ENCODE data around the gene JUNB.
A peak's percentile ranks its signal among the peaks of the same experiment; 100 is the strongest.

JUNB gene

DNA sequence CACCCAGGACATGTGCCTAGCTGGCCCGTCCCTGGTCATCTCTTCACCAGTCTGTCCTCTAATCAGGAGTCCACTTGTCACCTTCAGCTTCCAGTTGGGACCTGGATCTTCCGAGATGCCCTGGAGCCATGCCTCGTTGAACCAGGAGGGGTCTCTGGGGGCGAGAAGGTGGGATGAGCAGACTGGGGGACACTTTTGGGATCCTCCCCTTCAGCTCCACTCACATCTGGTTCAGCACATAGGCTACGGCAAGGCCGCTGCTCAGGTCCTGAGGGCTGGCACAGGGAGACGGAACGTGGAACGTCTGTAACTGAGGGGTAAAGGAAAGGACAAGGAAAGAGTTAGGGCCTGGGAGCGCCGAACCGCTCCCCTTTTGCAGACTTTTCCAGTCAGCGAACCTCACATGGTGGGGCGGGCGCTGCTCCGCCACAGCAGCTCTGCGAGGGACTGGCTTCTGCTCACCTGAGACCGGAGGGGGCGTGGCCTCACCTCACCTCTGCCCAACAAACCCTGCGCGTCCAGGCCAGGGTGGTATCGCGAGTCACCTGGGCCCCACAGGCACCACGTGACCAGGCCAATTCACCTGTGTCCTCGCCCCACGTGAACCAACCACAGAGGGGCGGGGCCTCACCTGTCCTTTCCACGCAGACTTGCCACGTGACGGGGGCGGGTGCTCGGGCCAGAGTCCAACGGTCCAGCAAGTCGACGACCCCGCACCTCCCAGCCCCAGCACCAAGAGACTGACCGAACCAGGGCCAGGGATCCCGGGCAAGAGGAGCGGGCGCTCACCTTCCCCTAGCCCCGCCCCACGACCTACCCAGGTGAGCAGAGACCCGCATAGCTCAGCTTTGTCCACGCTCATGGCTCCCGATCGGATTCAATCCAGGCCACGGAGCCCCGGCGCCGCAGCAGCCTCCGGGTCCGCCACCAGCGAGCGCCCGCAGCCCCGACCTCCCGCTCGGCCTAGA lies 16.4 kb upstream of the JUNB start, which contains the start of gene HOOK2:
TSS of gene HOOK2 (minus strand) at position 965 of the 968 bp plus-strand sequence. CDS start at position 862, 103 bp downstream.
- DNase-seq: no peak

GRCh38 chr19:12777217-12778016 lies 13.9 kb upstream of the JUNB start:
- peak; percentile 76 for DNase-seq

DNA sequence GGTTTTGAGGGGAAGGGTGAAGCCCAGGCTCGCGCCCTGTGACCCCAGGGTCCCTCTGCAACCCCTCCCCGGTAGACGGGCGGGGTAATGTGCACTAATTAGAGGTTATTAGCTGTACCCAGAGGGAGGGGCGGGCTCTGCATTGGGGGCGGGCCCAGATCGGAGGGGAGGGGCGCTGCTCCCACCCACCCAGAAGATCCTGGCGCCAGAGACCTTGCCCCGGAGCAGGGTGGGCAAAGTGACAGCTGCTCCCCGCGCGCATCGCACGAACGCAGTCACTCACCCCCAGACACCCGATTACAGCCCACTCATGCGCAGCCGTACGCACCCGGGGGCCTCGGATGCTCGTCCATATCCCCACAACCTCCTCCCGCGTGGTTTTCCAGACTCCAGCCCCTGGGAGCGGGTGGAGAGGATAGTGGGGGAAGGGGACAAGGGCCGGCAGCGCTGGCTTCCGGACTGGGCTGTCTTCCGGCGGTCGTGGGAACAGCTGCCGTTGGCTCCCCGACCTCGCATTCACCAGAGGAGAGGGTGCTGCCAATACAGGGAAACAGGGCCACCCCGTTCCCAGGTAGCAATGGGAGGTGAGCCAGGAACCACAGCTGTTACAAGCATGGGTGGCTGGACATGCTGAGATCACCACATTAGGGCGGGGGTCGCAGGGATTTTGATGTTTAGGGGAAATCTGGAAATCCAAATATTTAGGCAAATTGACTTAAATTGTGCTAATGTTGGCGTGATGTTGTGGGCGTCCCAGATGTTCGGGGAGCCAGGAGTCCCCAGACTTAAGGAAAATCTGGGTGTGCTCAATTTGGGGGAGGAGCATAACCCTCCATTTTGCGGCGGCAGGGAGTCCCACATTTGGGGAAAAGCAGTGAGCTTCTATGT lies 13.0 kb upstream of the JUNB start:
- DNase-seq: no peak

DNA sequence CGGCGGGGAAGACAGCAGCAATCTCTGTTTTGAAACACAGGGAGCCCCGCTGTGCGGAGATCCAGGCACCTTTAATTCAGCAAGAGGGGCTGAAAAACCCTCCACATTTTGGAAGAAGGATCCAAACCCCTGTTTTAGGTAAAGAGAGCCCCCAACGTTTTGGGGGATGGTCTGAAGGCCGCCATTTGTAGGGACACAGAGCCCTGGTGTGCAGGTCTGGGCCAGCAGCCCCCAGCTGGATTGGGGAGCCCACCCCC lies 12.5 kb upstream of the JUNB start:
- no peak for DNase-seq

DNA sequence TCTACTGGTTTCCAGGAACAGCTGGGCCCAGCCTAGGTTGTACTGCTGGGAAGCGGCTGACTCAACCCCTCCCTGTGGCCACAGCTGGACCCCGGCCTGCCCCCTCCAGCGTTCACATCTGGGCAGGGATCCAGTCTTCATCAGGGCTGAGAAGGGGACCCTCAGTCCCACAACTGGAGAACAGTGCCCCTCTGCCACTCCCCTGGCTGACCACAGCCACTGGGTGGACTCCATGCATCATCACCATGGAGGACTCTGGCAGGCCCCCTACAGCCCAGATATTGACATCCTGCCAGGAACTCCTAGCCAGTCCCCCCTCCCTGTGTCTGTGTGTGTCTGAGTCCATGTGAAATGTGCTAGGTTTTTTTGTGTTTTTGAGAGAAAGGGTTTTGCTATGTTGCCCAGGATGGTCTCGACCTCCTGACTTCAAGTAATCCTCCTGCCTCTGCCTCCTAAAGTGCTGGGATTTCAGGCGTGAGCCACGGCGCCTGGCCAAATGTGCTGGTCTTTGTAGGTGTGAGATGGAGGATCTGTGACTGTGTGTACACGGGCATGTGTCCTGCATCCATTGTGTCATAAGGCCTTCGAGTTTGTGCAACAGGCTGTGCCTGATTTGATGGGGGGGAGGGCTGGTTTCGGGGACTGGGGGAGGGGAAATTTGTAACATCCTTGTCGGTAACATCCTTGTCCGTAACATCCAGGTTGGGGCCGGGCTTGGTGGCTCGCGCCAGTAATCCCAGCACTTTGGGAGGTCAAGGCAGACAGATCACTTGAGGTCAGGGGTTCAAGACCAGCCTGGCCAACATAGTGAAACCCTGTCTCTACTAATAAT lies 11.9 kb upstream of the JUNB start:
- no peak for DNase-seq

DNA sequence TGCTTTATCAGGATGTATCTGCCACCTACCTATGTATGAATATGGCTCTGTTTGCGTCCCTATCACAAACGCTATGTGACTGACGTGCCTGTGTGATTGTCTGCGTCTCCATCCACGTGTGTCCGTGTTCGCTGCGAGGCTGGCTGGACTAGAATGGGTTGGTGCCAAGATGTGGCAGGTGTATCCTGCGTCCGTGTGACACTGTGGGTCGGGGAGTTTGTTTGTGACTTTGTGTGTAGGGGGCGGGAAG lies 9.2 kb upstream of the JUNB start:
- DNase-seq: no peak

- no peak for DNase-seq
Measured at GRCh38 chr19:12782424-12783290, 8.6 kb upstream of the JUNB start.

DNA sequence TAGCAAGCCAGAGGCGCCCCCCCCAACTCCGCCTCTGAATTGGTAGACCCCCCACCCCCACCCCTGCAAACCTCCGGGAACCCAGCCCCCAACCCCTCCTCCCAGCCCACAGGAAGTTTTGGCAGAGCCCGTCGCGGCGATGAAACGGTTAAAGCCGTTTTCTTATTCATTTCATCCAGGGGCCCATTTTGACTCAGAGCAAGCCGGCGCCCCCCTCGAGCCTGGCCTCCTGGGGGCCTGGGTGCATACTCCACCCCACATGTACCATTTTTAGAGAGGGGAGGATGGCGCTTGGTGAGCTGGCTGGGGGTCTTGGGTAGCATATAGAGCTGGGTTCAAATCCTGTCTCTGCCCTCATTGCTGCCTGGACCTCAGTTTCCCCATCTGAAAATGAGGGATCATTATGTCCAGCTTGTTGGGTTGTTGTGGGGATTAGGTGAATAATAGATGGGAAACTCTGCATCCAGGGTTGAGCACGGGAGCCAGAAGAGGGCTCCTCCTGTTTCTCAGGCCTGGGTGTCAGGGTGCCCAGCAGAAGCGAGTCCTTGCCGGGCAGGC lies 7.9 kb upstream of the JUNB start:
- no peak for DNase-seq

GRCh38 chr19:12783849-12784393 lies 7.4 kb upstream of the JUNB start:
- DNase-seq: no peak

GRCh38 chr19:12784394-12784870 lies 6.9 kb upstream of the JUNB start:
- no peak for DNase-seq

DNA sequence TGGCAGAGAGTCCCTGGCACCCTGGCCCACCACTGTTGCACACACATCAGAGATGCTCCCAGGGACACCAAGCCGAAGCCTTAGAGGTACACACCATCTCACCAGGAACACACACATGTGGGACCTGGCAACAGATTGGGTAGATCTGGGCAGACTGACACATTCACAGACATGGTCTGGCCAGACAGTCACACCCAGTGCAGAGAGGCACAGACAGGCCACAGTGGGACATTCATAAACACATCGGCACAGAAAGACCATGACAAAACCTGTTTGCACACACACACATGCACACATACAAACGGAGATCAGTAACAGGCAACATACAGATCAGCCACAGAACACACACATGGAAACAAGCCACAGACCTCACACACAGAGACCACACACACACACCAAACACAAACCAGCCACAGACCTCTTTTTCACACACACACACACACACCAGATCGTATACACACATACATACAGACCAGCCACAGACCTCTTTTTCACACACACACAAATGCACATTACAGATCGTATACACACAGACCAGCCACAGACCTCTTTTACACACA lies 6.3 kb upstream of the JUNB start:
- DNase-seq: no peak

GRCh38 chr19:12785431-12786031 lies 5.8 kb upstream of the JUNB start:
- no peak for DNase-seq

- DNase-seq: no peak
Measured at GRCh38 chr19:12786141-12786870, 5.0 kb upstream of the JUNB start.

DNA sequence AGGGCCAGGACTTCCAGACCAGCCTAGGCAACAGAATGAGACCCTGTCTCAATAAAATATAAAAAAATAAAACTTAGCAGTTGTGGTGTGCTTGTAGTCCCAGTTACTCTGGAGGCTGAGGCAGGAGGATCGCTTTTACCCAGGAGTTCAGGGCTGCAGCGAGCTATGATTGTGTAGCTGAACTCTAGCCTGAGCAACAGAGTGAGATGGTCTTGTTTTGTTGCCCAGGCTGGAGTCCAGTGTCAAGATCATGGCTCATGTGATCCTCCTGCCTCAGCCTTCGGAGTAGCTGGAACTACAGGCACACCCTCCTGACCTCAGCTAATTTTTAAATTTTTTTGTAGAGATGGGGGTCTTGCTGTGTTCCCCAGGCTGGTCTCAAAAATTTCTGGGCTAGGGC lies 4.3 kb upstream of the JUNB start:
- DNase-seq: no peak

- DNase-seq: no peak
Measured at GRCh38 chr19:12787458-12787857, 3.8 kb upstream of the JUNB start.

GRCh38 chr19:12788042-12788681 lies 3.1 kb upstream of the JUNB start:
- DNase-seq: no peak

GRCh38 chr19:12788682-12789097 lies 2.6 kb upstream of the JUNB start:
- DNase-seq: peak; percentile 30

GRCh38 chr19:12789098-12789903 lies 2.0 kb upstream of the JUNB start:
- DNase-seq: peak; percentile 11
